GDM1 (cell line): ENCODE results near the gene MBNL1.

Source experiments
- DNase-seq: peaks from one replicate; lab custom pipeline; 2025; lab: John Stamatoyannopoulos, UW

Gene MBNL1, protein sequence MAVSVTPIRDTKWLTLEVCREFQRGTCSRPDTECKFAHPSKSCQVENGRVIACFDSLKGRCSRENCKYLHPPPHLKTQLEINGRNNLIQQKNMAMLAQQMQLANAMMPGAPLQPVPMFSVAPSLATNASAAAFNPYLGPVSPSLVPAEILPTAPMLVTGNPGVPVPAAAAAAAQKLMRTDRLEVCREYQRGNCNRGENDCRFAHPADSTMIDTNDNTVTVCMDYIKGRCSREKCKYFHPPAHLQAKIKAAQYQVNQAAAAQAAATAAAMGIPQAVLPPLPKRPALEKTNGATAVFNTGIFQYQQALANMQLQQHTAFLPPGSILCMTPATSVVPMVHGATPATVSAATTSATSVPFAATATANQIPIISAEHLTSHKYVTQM

GRCh38 chr3:152268555-152269055 is at the start of gene MBNL1:
MBNL1 (plus strand) TSS chr3:152268929; CDS start chr3:152300194, 31,265 bp downstream.
- DNase-seq: peak; percentile 95

DNA sequence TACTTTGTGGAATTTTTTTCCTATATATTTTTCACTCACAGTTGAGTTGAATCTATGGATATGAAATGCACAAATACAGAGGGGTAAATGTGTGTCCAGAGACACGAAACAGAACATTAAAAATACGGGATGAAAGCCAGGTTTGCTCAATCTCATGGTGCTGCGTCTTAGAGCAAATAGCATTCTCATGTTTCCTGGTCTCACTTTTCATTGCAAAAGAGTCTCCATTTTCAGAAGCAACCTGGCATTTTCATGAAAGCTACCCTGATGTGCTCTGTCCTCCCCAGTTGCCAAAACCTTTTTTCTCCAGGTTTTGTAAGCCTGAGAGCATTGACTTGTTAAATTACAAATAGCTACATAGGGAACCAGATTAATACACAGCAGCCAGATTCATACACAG is 49.5 kb upstream of the MBNL1 start:
- DNase-seq: no peak

- DNase-seq: no peak
These were observed 48.9 kb upstream of the MBNL1 start for GRCh38 chr3:152219769-152220255.

GRCh38 chr3:152222327-152222726 is 46.4 kb upstream of the MBNL1 start:
- DNase-seq: no peak

GRCh38 chr3:152225201-152225600 is 43.5 kb upstream of the MBNL1 start:
- DNase-seq: no peak

DNA sequence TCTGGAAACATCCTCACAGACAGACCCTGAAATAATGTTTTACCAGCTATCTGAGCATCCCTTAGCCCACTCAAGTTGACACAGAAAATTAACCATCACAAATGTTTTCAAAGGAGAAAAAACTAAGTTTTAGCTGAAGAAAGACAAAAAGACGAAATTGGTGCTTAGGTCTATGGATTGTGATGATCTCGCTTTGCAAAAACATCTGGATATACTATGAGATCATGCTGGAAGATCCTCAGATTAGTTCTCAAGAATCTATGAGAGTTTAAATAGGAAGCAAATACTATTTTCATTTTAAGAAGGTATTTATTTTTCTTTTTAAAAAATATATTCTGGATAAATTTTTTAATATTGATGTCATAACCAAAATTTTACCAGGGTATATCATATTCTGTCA is 42.6 kb upstream of the MBNL1 start:
- DNase-seq: no peak

DNA sequence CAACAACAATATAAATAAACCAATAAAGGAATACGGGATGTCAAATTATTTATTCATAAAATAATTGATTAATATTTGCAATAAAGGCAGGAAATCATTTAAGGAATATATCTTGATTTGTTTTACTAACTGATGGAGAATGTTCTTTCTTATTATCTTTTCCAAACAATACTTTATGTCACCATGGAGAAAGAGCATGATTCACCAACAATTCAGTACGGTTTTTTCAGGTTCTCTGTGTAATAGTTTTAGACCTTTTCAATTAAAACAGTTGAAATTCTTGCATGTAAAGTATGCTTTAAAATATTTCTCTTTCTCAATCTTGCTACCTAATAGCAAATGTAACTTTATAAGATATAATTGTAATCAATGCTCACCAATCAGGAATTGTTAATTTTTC is 41.7 kb upstream of the MBNL1 start:
- no peak for DNase-seq

DNA sequence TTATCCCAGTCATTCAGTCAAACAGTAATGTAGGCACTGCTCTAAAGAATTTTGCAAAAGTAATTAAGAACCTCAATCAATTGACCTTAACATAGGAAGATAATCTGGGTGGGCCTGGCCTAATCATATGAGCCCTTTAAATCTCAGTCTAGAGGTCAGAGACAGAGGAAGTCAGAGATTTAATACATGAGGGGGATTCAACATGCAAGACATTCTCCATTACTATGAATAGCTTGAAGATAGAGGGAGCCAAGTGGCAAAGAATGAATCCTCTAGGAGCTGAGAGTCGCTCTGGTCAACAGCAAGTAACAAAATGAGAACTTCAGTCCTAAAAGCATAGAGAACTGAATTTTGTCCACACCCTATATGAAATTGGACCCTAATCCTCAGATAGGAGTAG is 39.0 kb upstream of the MBNL1 start:
- no peak for DNase-seq

DNA sequence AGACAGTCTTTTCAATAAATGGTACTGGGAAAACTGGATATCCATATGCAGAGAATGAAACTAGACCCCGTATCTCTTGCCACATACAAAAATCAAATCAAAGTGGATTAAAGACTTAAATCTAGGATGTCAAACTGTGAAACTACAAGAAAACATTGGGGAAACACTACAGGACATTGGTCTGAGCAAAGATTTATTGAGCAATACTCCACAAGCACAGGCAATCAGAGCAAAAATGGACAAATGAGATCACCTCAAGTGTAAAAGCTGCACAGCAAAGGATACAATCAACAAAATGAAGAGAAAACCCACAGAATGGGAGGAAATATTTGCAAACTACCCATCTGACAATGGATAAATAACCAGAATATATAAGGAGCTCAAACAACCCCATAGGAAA is 38.4 kb upstream of the MBNL1 start:
- DNase-seq: no peak

DNA sequence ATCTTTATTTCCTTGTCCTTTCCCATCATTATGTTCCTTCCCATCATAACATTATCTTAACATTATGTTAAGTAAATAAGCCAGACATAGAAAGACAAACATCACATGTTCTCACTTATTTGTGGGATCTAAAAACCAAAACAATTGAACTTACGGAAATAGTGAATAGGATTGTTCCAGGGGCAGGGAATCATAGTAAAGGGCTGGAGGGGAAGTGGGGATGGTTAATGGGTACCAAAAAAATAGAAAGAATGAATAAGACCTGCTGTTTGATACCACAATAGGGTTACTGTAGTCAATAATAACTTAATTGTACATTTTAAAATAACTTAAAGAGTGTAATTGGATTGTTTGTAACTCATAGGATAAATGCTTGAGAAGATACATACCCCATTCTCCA is 36.7 kb upstream of the MBNL1 start:
- no peak for DNase-seq

GRCh38 chr3:152232679-152233078 is 36.0 kb upstream of the MBNL1 start:
- no peak for DNase-seq

DNA sequence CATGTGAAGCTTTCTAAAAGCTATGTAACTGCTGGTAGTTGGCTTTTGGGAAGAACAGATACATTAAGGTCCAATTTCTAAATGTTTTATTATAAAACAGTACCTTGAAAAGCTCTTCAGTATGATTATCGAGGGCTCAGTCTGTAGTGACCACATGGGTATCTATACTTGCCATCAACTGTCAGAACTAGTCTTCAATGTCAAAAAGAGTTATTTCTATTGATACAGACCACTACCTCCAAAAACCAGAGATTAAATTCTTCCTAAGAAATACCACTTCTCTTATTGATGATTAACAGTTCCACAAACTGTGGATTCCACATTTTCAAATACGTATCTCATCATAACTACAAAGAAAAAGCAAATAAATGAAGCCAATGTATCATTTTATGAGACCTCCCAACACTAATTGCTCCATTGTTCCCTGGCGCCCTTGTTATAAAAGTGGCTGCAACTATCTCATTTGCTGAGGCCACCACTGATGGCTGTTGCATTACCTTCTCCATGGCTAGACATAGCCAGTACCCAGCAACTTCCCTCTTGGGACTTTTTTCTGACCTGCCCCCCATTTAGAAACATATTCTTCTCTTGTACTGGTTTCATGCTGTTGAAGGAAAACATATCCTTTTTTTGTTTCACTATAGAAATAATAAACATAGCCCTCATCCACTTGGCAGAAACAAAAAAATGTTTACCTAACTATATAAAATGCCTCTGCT is 33.9 kb upstream of the MBNL1 start:
- no peak for DNase-seq

GRCh38 chr3:152235709-152236298 is 32.9 kb upstream of the MBNL1 start:
- DNase-seq: no peak

DNA sequence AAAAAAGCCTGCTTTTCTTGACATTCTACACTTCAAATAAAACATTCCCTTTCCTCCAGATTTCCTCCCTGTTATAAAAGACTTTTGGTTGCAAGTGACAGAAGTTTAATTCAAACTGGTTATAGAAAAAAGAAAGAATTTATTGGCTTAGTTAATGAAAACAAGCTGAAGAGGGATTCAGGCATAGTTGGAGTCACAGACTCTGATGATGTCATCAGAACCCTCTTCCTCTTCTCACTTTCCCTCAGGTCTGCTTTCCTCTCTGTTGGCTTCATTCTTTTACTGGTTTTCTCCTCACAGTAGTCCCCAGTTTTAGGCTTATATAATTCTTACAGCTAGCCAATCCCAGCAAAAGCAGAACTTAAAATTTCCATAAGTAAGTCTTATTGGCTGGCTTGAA is 32.0 kb upstream of the MBNL1 start:
- DNase-seq: no peak

DNA sequence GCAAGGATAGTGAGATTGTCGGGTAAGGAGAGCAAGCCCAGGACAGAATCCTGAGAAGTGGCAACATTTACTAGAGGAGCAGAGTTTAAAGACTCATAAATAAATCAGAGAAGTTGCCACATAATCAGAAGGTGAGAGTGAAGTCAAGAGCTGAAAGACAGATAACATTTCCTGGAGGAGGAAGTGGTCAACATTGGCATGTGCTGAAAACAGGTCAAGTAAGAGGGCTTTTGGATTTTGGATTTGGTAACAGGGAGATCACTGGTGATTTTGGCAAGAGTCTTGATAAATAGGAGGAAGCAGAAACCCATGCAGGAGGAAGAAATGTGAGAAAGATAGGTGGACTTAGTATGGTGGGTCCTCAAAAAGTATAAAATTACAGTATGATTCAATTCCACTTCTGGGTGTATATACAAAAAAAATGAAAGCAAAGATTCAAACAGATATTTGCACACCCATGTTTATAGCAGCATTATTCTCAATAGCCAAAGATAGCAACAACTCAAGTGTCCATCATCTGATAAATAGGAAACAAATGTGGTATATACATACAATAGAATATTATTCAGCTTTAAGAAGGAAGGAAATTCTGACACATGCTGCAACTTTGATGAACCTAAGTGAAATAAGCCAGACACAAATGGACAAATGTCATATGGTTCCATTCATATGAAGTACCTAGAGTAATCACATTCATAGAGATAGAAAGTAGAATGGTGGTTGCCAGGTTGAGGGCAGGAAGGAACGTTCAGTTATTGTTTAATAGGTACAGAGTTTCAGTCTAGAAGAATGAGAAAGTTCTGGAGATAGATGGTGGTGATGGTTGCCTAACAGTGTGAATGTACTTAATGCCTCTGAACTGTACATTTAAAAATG is 27.3 kb upstream of the MBNL1 start:
- no peak for DNase-seq

GRCh38 chr3:152243301-152243711 is 25.4 kb upstream of the MBNL1 start:
- peak; percentile 22 for DNase-seq

DNA sequence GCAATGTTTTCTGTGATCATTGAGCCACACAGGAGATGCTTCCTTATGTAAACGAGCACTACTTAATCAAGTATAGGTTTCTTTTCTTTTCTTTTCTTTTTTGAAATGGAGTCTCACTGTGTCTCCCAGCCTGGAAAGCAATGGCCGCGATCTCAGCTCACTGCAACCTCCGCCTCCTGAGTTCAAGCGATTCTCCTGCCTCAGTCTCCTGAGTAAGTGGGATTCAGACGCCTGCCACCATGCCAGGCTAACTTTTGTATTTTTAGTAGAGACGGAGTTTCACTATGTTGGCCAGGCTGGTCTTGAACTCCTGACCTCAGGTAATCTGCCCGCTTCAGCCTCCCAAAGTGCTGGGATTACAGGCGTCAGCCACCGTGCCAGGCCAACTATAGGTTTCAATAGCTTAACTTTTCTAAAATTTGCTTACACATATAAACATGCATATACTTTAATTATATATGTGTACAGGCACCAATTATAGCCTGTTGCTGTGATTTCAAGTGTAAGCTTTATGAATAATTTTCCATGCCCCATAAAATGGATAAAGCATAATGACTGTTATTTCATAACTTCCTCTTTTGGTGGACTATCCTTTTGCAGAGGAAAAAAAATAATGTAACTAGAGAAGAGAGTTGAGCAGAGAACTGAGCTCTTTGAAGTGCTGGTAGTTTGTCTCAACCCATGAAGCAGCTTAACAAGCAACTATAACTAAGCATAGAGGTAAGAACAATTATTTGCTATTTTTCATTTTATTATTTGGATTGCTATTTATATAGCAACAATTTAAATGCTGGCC is 24.8 kb upstream of the MBNL1 start:
- DNase-seq: no peak

GRCh38 chr3:152244517-152244888 is 24.2 kb upstream of the MBNL1 start:
- DNase-seq: no peak

DNA sequence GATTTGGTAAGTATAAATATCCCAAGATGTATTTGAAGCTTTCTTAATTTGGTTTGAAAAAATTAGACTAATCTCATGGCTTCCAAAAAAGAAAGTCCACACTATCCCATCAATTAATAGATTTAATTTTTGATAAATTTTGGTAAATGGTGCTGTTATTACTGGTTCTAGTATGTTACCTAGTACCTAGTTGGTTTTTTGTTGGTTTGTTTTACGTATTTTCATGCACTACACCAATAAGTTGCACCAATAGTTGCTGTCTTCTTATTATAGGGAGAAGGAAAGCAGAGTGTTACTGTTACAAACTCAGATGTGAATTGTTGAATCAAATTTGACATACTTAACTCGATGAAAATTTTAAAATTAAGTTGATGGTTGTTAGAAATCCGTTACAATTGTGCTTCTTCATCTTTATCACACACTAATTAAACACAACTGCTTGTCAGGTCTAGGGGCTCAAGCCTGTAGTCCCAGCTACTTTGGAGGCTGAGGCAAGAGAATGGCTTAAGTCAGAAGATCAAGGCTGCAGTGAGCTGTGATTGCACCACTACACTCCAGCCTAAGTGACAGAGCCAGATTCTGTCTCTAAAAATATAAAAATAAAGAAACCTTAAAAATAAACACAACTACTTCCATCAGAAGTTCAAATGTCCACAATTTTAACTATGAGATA is 23.1 kb upstream of the MBNL1 start:
- DNase-seq: peak; percentile 35

- DNase-seq: no peak
These were observed 16.8 kb upstream of the MBNL1 start for GRCh38 chr3:152251916-152252315.
